Hepatocyte (in vitro differentiated cells): ENCODE data around the gene NUBP2.

Source experiments
- EZH2phosphoT487 ChIP-seq: fragments of 200-600 bp; sonication (generic); IDR thresholded peaks from one replicate; pipeline ENCODE4 v1.6.1; 2018; ENCODE audit warnings: antibody characterized with exemption, mild to moderate bottlenecking, low read depth, moderate library complexity; ENCODE audit not compliant: unreplicated experiment, severe bottlenecking
- TF ChIP-seq, protein P1 (sequence below): fragments of 200-600 bp; sonication (generic); IDR thresholded peaks from 2 replicates; pipeline ENCODE4 v1.5.1; 2016; ENCODE audit warnings: antibody characterized with exemption, mild to moderate bottlenecking; ENCODE audit not compliant: poor library complexity

GRCh38 chr16:1749152-1750117, 33.3 kb upstream of the NUBP2 start:
- TF ChIP-seq, protein P1, sequence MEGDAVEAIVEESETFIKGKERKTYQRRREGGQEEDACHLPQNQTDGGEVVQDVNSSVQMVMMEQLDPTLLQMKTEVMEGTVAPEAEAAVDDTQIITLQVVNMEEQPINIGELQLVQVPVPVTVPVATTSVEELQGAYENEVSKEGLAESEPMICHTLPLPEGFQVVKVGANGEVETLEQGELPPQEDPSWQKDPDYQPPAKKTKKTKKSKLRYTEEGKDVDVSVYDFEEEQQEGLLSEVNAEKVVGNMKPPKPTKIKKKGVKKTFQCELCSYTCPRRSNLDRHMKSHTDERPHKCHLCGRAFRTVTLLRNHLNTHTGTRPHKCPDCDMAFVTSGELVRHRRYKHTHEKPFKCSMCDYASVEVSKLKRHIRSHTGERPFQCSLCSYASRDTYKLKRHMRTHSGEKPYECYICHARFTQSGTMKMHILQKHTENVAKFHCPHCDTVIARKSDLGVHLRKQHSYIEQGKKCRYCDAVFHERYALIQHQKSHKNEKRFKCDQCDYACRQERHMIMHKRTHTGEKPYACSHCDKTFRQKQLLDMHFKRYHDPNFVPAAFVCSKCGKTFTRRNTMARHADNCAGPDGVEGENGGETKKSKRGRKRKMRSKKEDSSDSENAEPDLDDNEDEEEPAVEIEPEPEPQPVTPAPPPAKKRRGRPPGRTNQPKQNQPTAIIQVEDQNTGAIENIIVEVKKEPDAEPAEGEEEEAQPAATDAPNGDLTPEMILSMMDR = no peak
- TF ChIP-seq EZH2phosphoT487 = no peak
